ENCODE data around the gene COX5A. TPM values are rescaled to one million over a fixed set of nuclear protein-coding genes. Genes with fewer than 3 reads are reported as not detected.
"Not testable (repeated sequence)": the region's sequence is repeated elsewhere in the genome, so short reads cannot be mapped to it uniquely, and the experiment has no call there.

The COX5A gene
- total RNA-seq, 3 donors from 2014 or later = 55.6 to 73.8 (median 58.3) TPM

DNA sequence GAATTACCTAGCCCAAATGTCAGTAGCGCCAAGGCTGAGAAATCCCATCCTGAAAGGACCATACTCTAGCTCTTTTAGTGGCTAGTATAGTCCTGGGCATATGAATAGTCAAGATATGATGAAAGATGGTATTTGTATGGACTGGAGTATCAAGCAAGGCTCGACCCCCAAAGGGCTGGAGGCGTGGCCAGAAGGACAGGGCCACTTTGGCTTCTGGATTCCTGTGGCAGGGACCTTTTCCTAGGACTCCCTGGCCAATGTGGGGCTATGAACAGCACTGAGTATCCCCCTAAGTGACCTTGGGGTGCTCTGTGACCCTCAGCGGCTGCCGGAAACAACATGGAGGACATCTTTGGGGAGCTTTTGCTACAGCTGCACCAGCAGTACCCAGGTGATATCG, 42.0 kb downstream of the COX5A start:
- Histone ChIP-seq H3K36me3 (no peaks in the 10 kb centered on the region), H3K27ac (no peak overlapping the region), H3K9me3 (no peaks in the 10 kb centered on the region), H3K4me1 (no peaks in the 10 kb centered on the region), H3K27me3 (no peaks in the 10 kb centered on the region), H3K4me3 (no peak overlapping the region)
- no peak for DNase-seq (ENCODE audit: low spot score in 2 of 2)
- intact Hi-C loops (cut with DNase I; ENCODE audit: low total_unique reads) = no loop called here
- TF ChIP-seq CTCF (IDR thresholded peaks at IDR 0.05) = no peak
- no peak for TF ChIP-seq POLR2AphosphoS5 (IDR thresholded peaks at IDR 0.05)
- TF ChIP-seq POLR2A (IDR thresholded peaks at IDR 0.05) = no peak

- H3K36me3 ChIP-seq; H3K4me1 ChIP-seq; H3K27ac ChIP-seq; DNase-seq (ENCODE audit: low spot score in 2 of 2); H3K4me3 ChIP-seq; H3K9me3 ChIP-seq; H3K27me3 ChIP-seq; intact Hi-C loops (cut with DNase I; ENCODE audit: low total_unique reads): not testable (repeated sequence)
These were observed 43.5 kb downstream of the COX5A start for GRCh38 chr15:74894383-74894782.

DNA sequence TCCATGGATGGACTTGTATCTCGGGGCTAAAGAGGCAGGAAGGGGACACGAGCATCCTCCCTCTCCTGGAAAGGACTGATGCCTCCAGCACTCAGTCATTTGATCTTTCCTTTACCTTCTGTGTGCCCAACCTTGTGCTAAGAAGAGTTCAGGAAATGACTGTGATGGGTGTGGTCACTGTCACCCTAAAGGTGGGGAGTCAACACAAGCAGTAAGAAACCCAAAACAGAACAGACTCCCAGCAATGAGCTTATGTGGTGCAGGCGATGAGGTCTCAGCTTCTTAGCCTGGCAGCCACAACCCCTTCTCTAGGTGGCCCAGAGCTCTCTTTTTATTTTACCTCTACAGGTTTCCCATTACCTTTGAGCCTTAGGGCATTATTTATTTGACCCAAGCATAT, 44.2 kb downstream of the COX5A start:
- TF ChIP-seq POLR2AphosphoS5 (IDR thresholded peaks at IDR 0.05) (no peak), CTCF (IDR thresholded peaks at IDR 0.05) (no peak), POLR2A (IDR thresholded peaks at IDR 0.05) (no peak)
- H3K27ac ChIP-seq = no peak overlapping the region
- H3K9me3 ChIP-seq = no peaks in the 10 kb centered on the region
- H3K36me3 ChIP-seq = no peaks in the 10 kb centered on the region
- intact Hi-C loops (cut with DNase I; ENCODE audit: low total_unique reads) = no loop called here
- H3K4me3 ChIP-seq = no peak overlapping the region
- H3K4me1 ChIP-seq = peaks cover 0 to 7% of the 10 kb centered on the region in 2 donors
- no peak for DNase-seq (ENCODE audit: low spot score in 2 of 2)
- no peaks in the 10 kb centered on the region for H3K27me3 ChIP-seq

GRCh38 chr15:74892931-74893330, 44.9 kb downstream of the COX5A start:
- intact Hi-C loops (cut with DNase I; ENCODE audit: low total_unique reads) = no loop called here
- no peaks in the 10 kb centered on the region for H3K27me3 ChIP-seq
- peaks cover 0 to 7% of the 10 kb centered on the region in 2 donors for H3K4me1 ChIP-seq
- no peak for DNase-seq (ENCODE audit: low spot score in 2 of 2)
- H3K36me3 ChIP-seq = no peaks in the 10 kb centered on the region
- H3K4me3 ChIP-seq = no peak overlapping the region
- no peaks in the 10 kb centered on the region for H3K9me3 ChIP-seq
- TF ChIP-seq POLR2AphosphoS5 (IDR thresholded peaks at IDR 0.05) (no peak), POLR2A (IDR thresholded peaks at IDR 0.05) (no peak), CTCF (IDR thresholded peaks at IDR 0.05) (no peak)
- no peak overlapping the region for H3K27ac ChIP-seq

DNA sequence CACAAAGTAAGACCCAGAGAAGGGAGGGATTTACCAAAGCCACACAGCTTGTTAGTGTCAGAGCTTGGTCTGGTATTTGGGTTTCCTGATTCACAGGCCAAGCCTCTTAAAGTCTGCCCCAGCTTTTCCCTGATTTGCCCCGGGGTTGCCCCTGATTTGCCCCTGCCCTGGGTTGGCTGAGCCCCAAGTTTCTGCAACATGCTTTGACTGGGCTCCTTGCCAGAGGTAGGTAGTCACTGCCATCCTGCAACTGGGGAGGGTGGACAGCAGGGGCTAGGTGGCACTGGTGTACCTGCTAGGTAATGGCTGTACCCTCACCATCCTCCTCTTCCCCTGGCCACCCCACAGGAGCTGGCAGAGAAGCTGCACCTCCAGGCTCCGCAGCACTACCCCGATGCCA, 45.6 kb downstream of the COX5A start:
- TF ChIP-seq POLR2A (IDR thresholded peaks at IDR 0.05) (no peak), POLR2AphosphoS5 (IDR thresholded peaks at IDR 0.05) (no peak), CTCF (IDR thresholded peaks at IDR 0.05) (no peak)
- Histone ChIP-seq H3K9me3 (no peaks in the 10 kb centered on the region), H3K27me3 (no peaks in the 10 kb centered on the region), H3K27ac (no peak overlapping the region), H3K36me3 (no peaks in the 10 kb centered on the region), H3K4me3 (no peak overlapping the region), H3K4me1 (peaks cover 0 to 7% of the 10 kb centered on the region in 2 donors)
- DNase-seq (ENCODE audit: low spot score in 2 of 2) = no peak
- intact Hi-C loops (cut with DNase I; ENCODE audit: low total_unique reads) = no loop called here

DNA sequence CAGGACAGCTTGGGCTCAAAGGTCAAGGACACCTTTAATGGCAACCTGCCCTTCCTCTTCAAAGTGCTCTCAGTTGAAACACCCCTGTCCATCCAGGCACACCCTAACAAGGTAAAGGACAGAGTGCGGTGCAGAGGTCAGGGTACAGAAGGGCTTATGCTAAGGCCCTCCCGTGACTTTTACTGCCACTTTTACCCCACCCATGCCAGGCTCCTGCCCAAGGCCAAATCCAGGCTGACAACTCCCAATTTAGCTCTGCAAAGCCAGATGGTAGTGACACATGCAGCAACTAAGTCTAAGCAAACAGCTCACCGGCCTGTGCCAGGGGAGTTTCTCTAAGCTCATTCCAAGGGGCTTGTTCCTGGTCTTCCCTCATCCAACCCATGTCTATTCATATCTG, 46.4 kb downstream of the COX5A start:
- intact Hi-C loops (cut with DNase I; ENCODE audit: low total_unique reads) = no loop called here
- Histone ChIP-seq H3K27me3 (no peaks in the 10 kb centered on the region), H3K9me3 (no peaks in the 10 kb centered on the region), H3K36me3 (no peaks in the 10 kb centered on the region), H3K4me1 (peaks cover 0 to 7% of the 10 kb centered on the region in 2 donors), H3K4me3 (no peak overlapping the region), H3K27ac (no peak overlapping the region)
- DNase-seq (ENCODE audit: low spot score in 2 of 2) = no peak
- TF ChIP-seq CTCF (IDR thresholded peaks at IDR 0.05) (no peak), POLR2AphosphoS5 (IDR thresholded peaks at IDR 0.05) (no peak), POLR2A (IDR thresholded peaks at IDR 0.05) (no peak)

Measured in breast epithelium (tissue), 4 donors.